ENCODE results near the gene CD8B2. TPM values are rescaled to one million over a fixed set of nuclear protein-coding genes. Genes with fewer than 3 reads are reported as not detected.

CD8B2 gene
- polyA plus RNA-seq, 2 of the 4 experiments (the other 2 are of a cell fraction): not detected

GRCh38 chr2:106530866-106531265 lies 43.7 kb downstream of the CD8B2 start:
- Histone ChIP-seq H3K9me3 (no peaks in the 10 kb centered on the region), H3K27ac (no peak overlapping the region), H3K4me3 (no peak overlapping the region), H3K4me2 (no peak overlapping the region), H3K4me1 (no peaks in the 10 kb centered on the region)
- FAIRE-seq: no peak
- no peak for DNase-seq (ENCODE audit: low read depth in 1 of 2, low spot score in 1 of 2)
- 46% methylated on average over 2 of the region's 2 CpGs for WGBS (ENCODE audit: missing lambda C conversion rate)
- no peak for ATAC-seq
- POLR2A ChIA-PET: no interaction called here
- TF ChIP-seq ELK1 (IDR thresholded peaks at IDR 0.05; ENCODE audit: low read depth, low read length) (no peak), TP53 (CRISPR knock-in tag; IDR thresholded peaks at IDR 0.05) (no peak), HDAC2 (IDR thresholded peaks at IDR 0.05) (no peak), FOSB (CRISPR knock-in tag; IDR thresholded peaks at IDR 0.05) (no peak), ZFP36 (IDR thresholded peaks at IDR 0.05; ENCODE audit: borderline replicate concordance, partially characterized antibody) (no peak), NPAS2 (CRISPR knock-in tag; IDR thresholded peaks at IDR 0.05; ENCODE audit: borderline replicate concordance) (no peak)
- CTCF ChIA-PET: interaction anchor here (1.9 to 3.8 kb wide), 2 partner anchors 12 to 428 kb away, joined by 4 to 19 read pairs; no protein-coding TSS in a partner anchor

GRCh38 chr2:106531676-106532214 lies 44.6 kb downstream of the CD8B2 start:
- DNase-seq (ENCODE audit: low read depth in 1 of 2, low spot score in 1 of 2) (no peak), ATAC-seq (no peak), FAIRE-seq (no peak)
- POLR2A ChIA-PET: no interaction called here
- Histone ChIP-seq H3K4me2 (no peak overlapping the region), H3K27ac (no peak overlapping the region), H3K4me1 (no peaks in the 10 kb centered on the region), H3K4me3 (no peak overlapping the region), H3K9me3 (no peaks in the 10 kb centered on the region)
- 65% methylated on average over 7 of the region's 7 CpGs for WGBS (ENCODE audit: missing lambda C conversion rate)
- CTCF ChIA-PET: interaction anchor here (3.8 kb wide), 1 partner anchor 11 kb away, joined by 19 read pairs; no protein-coding TSS in a partner anchor
- TF ChIP-seq HEYL (CRISPR knock-in tag; IDR thresholded peaks at IDR 0.05) (no peak), BCL3 (IDR thresholded peaks at IDR 0.05) (no peak), ELK1 (IDR thresholded peaks at IDR 0.05; ENCODE audit: low read depth, low read length) (no peak), PBX3 (IDR thresholded peaks at IDR 0.05) (no peak), TP53 (CRISPR knock-in tag; IDR thresholded peaks at IDR 0.05) (no peak), HMGXB4 (CRISPR knock-in tag; IDR thresholded peaks at IDR 0.05; ENCODE audit: borderline replicate concordance) (no peak), HOXA7 (CRISPR knock-in tag; IDR thresholded peaks at IDR 0.05) (no peak)

GRCh38 chr2:106532236-106532635 lies 45.1 kb downstream of the CD8B2 start:
- 55% methylated on average over 3 of the region's 3 CpGs for WGBS (ENCODE audit: missing lambda C conversion rate)
- no peaks in the 10 kb centered on the region for H3K9me3 ChIP-seq
- H3K4me2 ChIP-seq: no peak overlapping the region
- H3K4me1 ChIP-seq: no peaks in the 10 kb centered on the region
- no peak overlapping the region for H3K27ac ChIP-seq
- POLR2A ChIA-PET: no interaction called here
- H3K4me3 ChIP-seq: no peak overlapping the region
- ATAC-seq: no peak
- CTCF ChIA-PET: interaction anchor here (3.8 kb wide), 1 partner anchor 11 kb away, joined by 19 read pairs; no protein-coding TSS in a partner anchor
- FAIRE-seq: no peak
- no peak for DNase-seq (ENCODE audit: low read depth in 1 of 2, low spot score in 1 of 2)
- TF ChIP-seq KDM5A (IDR thresholded peaks at IDR 0.05): no peak
- no peak for TF ChIP-seq REST (IDR thresholded peaks at IDR 0.05)
- no peak for TF ChIP-seq NFE2L2 (conservative IDR thresholded peaks at IDR 0.05; ENCODE audit: low read length)
- TF ChIP-seq POLR2AphosphoS2 (conservative IDR thresholded peaks at IDR 0.05; ENCODE audit: low read length): no peak
- TF ChIP-seq ELK1 (IDR thresholded peaks at IDR 0.05; ENCODE audit: low read depth, low read length): no peak
- no peak for TF ChIP-seq USF2 (IDR thresholded peaks at IDR 0.05)
- TF ChIP-seq ATOH8 (CRISPR knock-in tag; IDR thresholded peaks at IDR 0.05; ENCODE audit: low read depth): no peak

All from A549 (cell line).